T-cell (primary cell): ENCODE results near the gene DSCAML1. TPM values are rescaled to one million over a fixed set of nuclear protein-coding genes. Genes with fewer than 3 reads are reported as not detected.
A peak's percentile ranks its signal among the peaks of the same experiment; 100 is the strongest.

Experiments
- ATAC-seq, 4 experiments: fragments of 200-7000 bp in 3 of 4; fragments of 150-1000 bp in 1 of 4; cut with Tn5 transposase; replicated peaks in 1 of 4; 1 replicate in 3 of 4; 2 replicates in 1 of 4; pipeline ENCODE4 v1.10.0; 2021; ENCODE audit warnings: moderate library complexity in 3 of 4, mild to moderate bottlenecking in 2 of 4, moderate number of reproducible peaks in 1 of 4
- CTCF ChIA-PET, 2 donors: fragments of 300-600 bp; sonication (Branson Sonifier 250); formaldehyde crosslinking; loops; one replicate each; lab custom pipeline; 2022; ENCODE audit warnings: antibody characterized with exemption in 2 of 2; lab: Charles Lee
- POLR2A ChIA-PET, 2 donors: fragments of 300-600 bp; sonication (Branson Sonifier 250); formaldehyde crosslinking; loops; one replicate each; lab custom pipeline; 2022; ENCODE audit warnings: antibody characterized with exemption in 2 of 2; lab: Charles Lee
- DNase-seq, 35 experiments: peaks; one replicate each; pipeline versions ENCODE4 v3.0.0 to v3.0.0-alpha.2; 2013 to 2023
- H3K27ac ChIP-seq: one replicate; pipeline ENCODE4 v1.5.1; 2013; ENCODE audit warnings: low read length
- H3K27me3 ChIP-seq, 2 experiments: replicated peaks in 1 of 2; 1 replicate in 1 of 2; 2 replicates in 1 of 2; pipeline versions ENCODE4 v1.6.1 to v1.7.0; 2013; ENCODE audit warnings: low read length in 1 of 2, mixed read lengths in 1 of 2; ENCODE audit not compliant: control insufficient read depth in 2 of 2, insufficient read depth in 2 of 2; ENCODE audit errors: extremely low read depth in 1 of 2
- H3K36me3 ChIP-seq, 2 donors: 1 replicate in 1 of 2; 2 replicates in 1 of 2; pipeline versions ENCODE4 v1.6.1 to v1.7.0; 2013; ENCODE audit warnings: low read length in 1 of 2; ENCODE audit not compliant: control insufficient read depth in 2 of 2, insufficient read depth in 1 of 2; ENCODE audit errors: extremely low read depth in 1 of 2
- H3K4me1 ChIP-seq, 2 experiments: 1 replicate in 1 of 2; 2 replicates in 1 of 2; pipeline versions ENCODE4 v1.6.1 to v1.7.0; 2013; ENCODE audit warnings: low read length in 2 of 2, mixed read lengths in 1 of 2; ENCODE audit not compliant: insufficient read depth in 2 of 2, control insufficient read depth in 1 of 2; ENCODE audit errors: extremely low read depth in 1 of 2
- H3K4me3 ChIP-seq, 2 donors: 1 replicate in 1 of 2; 2 replicates in 1 of 2; pipeline versions ENCODE4 v1.5.1 to v1.7.0; 2013; ENCODE audit warnings: mild to moderate bottlenecking in 2 of 2, low read length in 1 of 2, moderate library complexity in 1 of 2; ENCODE audit not compliant: control insufficient read depth in 1 of 2; ENCODE audit errors: extremely low read depth in 1 of 2
- H3K9me3 ChIP-seq: 2 replicates; pipeline ENCODE4 v1.7.0; 2013
- H3K27ac Mint-ChIP-seq, 2 donors: one replicate each; pipeline ENCODE4 v1.8.0; 2020 to 2021; ENCODE audit warnings: mild to moderate bottlenecking in 2 of 2, mixed read lengths in 2 of 2
- H3K27me3 Mint-ChIP-seq, 2 donors: one replicate each; pipeline ENCODE4 v1.8.0; 2021 to 2022; ENCODE audit warnings: mixed read lengths in 2 of 2
- H3K36me3 Mint-ChIP-seq: one replicate; pipeline ENCODE4 v1.8.0; 2021; ENCODE audit warnings: mixed read lengths
- H3K4me1 Mint-ChIP-seq, 3 donors: one replicate each; pipeline ENCODE4 v1.8.0; 2020 to 2022; ENCODE audit warnings: mixed read lengths in 3 of 3, mild to moderate bottlenecking in 1 of 3
- H3K4me3 Mint-ChIP-seq, 3 donors: one replicate each; pipeline ENCODE4 v1.8.0; 2020 to 2022; ENCODE audit warnings: mild to moderate bottlenecking in 3 of 3, mixed read lengths in 3 of 3, moderate library complexity in 3 of 3
- H3K9me3 Mint-ChIP-seq, 3 donors: one replicate each; pipeline ENCODE4 v1.8.0; 2020 to 2022; ENCODE audit warnings: mixed read lengths in 3 of 3
- WGBS: methylation state at CpG from one replicate; pipeline ENCODE4 v1.1.5; 2013; ENCODE audit warnings: missing lambda C conversion rate; ENCODE audit not compliant: insufficient coverage; 5-methylcytosine and 5-hydroxymethylcytosine counted together
- total RNA-seq, 35 experiments: library from RNA in 6 of 35; stranded (reverse) in 6 of 35; fragments of 120-200 nt in 1 of 35; gene quantifications; one replicate each; pipeline versions ENCODE4 v1.2.1 to v1.2.4 and lab custom pipeline; 2013 to 2026

The DSCAML1 gene
- total RNA-seq, 5 donors from 2014 or later (not counting 1 experiment from before 2014, with no cell fraction given) = 0.15 to 2.4 (median 0.96) TPM

DNA sequence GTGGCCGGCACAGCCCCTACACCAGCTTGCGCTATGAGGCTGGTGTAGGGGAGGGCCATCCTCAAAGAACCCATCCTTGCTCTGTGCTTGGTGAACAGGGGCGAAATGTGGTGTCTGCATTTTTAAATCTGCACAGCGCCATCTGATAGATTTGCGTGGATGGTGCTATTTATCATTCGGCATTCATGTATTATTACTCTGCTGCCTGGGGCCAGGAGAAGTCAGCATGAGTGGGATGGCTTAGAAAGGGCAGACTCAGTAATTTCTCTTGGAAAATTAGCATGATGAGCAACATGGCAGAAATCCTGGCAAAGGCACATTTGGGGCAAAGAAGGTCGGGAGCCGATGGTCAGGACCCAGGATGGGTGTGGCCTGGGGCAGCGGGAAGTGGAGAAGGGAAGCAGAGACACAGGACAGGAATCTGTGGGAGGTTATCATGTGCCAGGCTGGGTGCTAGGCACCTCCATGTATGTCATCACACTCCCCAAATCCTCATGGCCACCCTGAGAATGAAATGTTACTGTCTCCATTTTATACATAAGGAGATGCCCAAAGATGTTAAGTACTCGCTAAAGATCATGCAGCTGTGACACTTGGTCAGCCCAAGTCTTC, 320.4 kb downstream of the DSCAML1 start:
- H3K27me3 ChIP-seq = peaks cover 0 to 19% of the 10 kb centered on the region in 2 experiments
- WGBS = 84% methylated on average over 6 of the region's 10 CpGs
- H3K4me3 ChIP-seq = no peak overlapping the region
- H3K4me1 Mint-ChIP-seq = no peaks in the 10 kb centered on the region
- no peaks in the 10 kb centered on the region for H3K9me3 ChIP-seq
- H3K9me3 Mint-ChIP-seq = no peaks in the 10 kb centered on the region
- H3K27me3 Mint-ChIP-seq = peaks cover 5 to 15% of the 10 kb centered on the region in 2 donors
- ChIA-PET CTCF (no interaction called here), POLR2A (no interaction called here)
- no peak overlapping the region for H3K27ac ChIP-seq
- H3K4me3 Mint-ChIP-seq = no peak overlapping the region
- no peaks in the 10 kb centered on the region for H3K36me3 ChIP-seq
- peak overlapping the region in 1 of 2 donors; percentile 2 for H3K27ac Mint-ChIP-seq
- no peaks in the 10 kb centered on the region for H3K36me3 Mint-ChIP-seq
- H3K4me1 ChIP-seq = no peaks in the 10 kb centered on the region
- ATAC-seq = no peak
- DNase-seq = no peak

DNA sequence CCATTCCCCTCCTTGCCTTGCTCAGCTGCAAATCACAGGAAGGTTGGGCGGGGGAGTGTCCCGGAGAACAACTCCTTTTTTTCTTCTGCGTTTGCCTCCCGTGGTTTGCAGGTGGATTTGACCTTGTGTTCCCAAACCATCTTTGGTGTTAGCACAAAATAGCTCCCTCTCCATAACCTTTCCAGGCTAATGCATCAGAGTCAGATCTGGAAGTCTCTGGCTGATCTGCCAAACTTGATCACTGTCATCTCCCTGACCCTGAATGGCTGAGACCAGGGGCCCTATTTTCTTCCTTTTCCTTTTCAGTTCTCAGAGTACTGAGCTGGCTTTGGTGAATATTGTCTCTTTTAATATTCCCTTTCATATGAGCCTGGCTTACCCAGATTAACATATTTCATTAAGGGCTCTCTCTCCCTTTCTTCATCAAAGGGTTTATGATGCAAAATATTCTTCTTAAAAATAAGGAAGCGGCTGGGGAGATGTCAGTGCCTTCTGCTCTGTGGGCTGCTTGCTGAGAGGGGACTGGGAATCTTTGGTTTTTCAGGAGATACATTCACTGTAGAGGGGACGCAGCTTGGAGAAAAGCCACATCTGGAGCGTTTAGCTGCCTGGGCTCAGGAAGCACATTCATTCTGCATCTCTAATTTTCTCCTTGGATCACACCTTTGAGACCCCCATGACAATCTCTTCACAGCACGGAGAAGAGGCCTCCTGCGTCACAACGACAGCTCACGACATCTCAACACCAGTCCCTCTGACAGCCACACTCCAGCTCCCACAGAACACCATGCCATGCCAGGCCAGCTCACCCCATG, 321.1 kb downstream of the DSCAML1 start:
- Mint-ChIP-seq H3K4me3 (no peak overlapping the region), H3K27me3 (peaks cover 5 to 15% of the 10 kb centered on the region in 2 donors), H3K9me3 (no peaks in the 10 kb centered on the region), H3K36me3 (no peaks in the 10 kb centered on the region), H3K4me1 (no peaks in the 10 kb centered on the region), H3K27ac (no peak overlapping the region)
- DNase-seq (no peak), ATAC-seq (no peak)
- H3K36me3 ChIP-seq = no peaks in the 10 kb centered on the region
- 72% methylated on average over 4 of the region's 11 CpGs for WGBS
- H3K9me3 ChIP-seq = no peaks in the 10 kb centered on the region
- ChIA-PET CTCF (no interaction called here), POLR2A (no interaction called here)
- no peak overlapping the region for H3K4me3 ChIP-seq
- no peak overlapping the region for H3K27ac ChIP-seq
- H3K27me3 ChIP-seq = peaks cover 0 to 16% of the 10 kb centered on the region in 2 experiments
- no peaks in the 10 kb centered on the region for H3K4me1 ChIP-seq

DNA sequence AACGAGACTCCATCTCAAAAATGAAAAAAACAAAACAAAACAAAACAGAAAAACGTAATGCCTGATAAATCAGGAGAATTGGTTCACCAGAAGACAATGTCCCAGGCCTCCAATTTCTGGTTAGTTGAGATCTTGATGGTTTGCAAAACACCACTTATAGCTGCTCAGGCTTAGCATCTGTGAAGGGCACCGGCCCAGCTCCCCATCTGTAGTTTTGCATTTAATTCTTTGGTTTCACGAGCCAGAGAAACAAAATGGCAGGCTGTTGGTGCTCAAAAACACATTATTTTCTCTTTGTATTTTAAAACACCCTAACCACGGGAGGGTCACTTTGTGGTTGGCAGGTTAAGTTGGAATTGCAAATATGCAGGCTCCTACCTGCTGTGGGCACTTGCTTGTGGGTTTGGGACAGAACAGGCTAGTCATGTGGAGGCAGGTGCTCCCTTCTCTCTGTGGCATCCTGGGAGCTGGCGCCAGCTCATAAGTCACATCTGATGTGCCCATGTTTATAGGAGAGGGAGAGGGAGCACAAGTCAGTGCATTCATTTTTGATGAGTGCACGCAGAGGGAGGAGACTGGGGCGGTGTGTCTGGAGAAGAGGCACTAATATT, 323.4 kb downstream of the DSCAML1 start:
- 54% methylated on average over 2 of the region's 8 CpGs for WGBS
- Histone ChIP-seq H3K27ac (no peak overlapping the region), H3K4me1 (no peaks in the 10 kb centered on the region), H3K4me3 (no peak overlapping the region), H3K36me3 (no peaks in the 10 kb centered on the region), H3K9me3 (no peaks in the 10 kb centered on the region), H3K27me3 (peaks cover 0 to 4% of the 10 kb centered on the region in 2 experiments)
- no peaks in the 10 kb centered on the region for H3K4me1 Mint-ChIP-seq
- POLR2A ChIA-PET = no interaction called here
- no peak overlapping the region for H3K27ac Mint-ChIP-seq
- no peaks in the 10 kb centered on the region for H3K36me3 Mint-ChIP-seq
- H3K4me3 Mint-ChIP-seq = no peak overlapping the region
- ATAC-seq (no peak), DNase-seq (no peak)
- H3K27me3 Mint-ChIP-seq = peaks cover 5 to 20% of the 10 kb centered on the region in 2 donors
- H3K9me3 Mint-ChIP-seq = no peaks in the 10 kb centered on the region
- CTCF ChIA-PET = no interaction called here

DNA sequence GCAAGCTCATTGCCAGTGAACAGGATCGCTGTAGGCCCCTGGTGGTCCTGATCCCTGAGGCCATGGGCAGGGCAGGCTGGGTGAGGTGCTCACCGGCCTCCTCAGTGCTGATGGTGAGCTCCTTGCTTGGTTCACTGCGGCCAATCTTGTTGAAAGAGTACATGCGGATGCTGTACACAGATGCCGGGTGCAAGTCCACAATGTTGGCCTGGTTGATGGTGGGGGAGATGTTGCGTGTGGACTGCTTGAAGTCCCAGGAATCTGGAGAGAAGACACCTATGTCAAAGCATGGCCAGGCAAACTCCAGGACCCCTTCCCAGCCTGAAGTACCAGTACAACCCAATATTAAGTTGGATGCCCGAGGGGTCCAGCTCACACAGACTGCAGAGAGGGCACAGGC, 325.2 kb downstream of the DSCAML1 start:
- Histone ChIP-seq H3K27me3 (peaks cover 0 to 2% of the 10 kb centered on the region in 2 experiments), H3K4me1 (no peaks in the 10 kb centered on the region), H3K9me3 (no peaks in the 10 kb centered on the region), H3K36me3 (no peaks in the 10 kb centered on the region), H3K27ac (no peak overlapping the region), H3K4me3 (no peak overlapping the region)
- POLR2A ChIA-PET = no interaction called here
- DNase-seq = no peak
- Mint-ChIP-seq H3K27ac (no peak overlapping the region), H3K9me3 (no peaks in the 10 kb centered on the region), H3K4me3 (no peak overlapping the region), H3K4me1 (no peaks in the 10 kb centered on the region), H3K27me3 (peaks cover 5 to 16% of the 10 kb centered on the region in 2 donors), H3K36me3 (no peaks in the 10 kb centered on the region)
- ATAC-seq = no peak
- 92% methylated on average over 3 of the region's 7 CpGs for WGBS
- CTCF ChIA-PET = no interaction called here

DNA sequence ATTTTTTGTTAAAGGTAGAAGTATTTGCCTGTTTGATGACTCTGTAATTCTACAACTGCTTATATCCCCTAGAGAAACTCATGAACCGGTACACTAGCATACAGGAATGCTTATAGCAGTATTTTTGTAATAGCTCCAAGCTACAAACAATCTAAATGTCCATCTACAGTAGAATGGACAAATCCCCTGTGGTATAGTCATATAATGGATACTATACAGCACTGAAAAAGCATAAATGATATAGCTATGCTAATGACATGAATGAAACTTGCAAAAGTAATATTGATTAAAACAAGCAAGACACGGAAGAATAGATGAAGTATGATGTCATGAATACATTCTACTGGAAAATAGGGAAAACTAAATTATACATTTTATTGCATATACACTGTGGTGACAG, 326.4 kb downstream of the DSCAML1 start:
- H3K4me3 ChIP-seq = no peak overlapping the region
- WGBS = no CpG with 5 or more reads among the region's 2 CpGs
- Mint-ChIP-seq H3K4me3 (no peak overlapping the region), H3K4me1 (no peaks in the 10 kb centered on the region), H3K27me3 (peaks cover 5 to 10% of the 10 kb centered on the region in 2 donors), H3K9me3 (no peaks in the 10 kb centered on the region), H3K27ac (no peak overlapping the region), H3K36me3 (no peaks in the 10 kb centered on the region)
- ChIA-PET CTCF (no interaction called here), POLR2A (no interaction called here)
- H3K27me3 ChIP-seq = peaks cover 0 to 2% of the 10 kb centered on the region in 2 experiments
- H3K27ac ChIP-seq = no peak overlapping the region
- no peaks in the 10 kb centered on the region for H3K36me3 ChIP-seq
- no peaks in the 10 kb centered on the region for H3K4me1 ChIP-seq
- DNase-seq = no peak
- H3K9me3 ChIP-seq = no peaks in the 10 kb centered on the region
- ATAC-seq = no peak

DNA sequence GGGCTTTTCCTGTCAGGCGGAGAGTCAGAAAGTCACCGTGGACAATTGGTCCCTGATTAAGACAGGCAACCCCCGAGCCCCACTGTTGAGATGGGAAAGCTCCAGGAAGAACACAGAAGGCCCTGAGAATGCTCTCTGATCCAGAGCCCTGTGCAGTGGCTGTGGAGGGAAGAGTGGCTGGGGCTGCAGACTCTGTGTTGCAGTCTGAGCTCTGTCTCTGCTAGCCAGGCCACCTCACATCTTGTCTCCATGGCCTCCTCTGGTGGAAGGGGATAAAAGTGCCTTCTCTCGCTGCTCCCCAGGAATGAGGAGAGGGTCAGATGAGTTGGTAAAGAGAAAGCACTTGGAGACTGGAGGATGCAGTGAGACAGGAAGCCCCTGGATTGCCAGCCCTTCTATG, 328.1 kb downstream of the DSCAML1 start:
- Mint-ChIP-seq H3K4me1 (no peaks in the 10 kb centered on the region), H3K27ac (no peak overlapping the region), H3K36me3 (no peaks in the 10 kb centered on the region), H3K4me3 (no peak overlapping the region), H3K27me3 (peaks cover 6 to 10% of the 10 kb centered on the region in 2 donors), H3K9me3 (no peaks in the 10 kb centered on the region)
- H3K4me1 ChIP-seq = no peaks in the 10 kb centered on the region
- CTCF ChIA-PET = no interaction called here
- no peak for DNase-seq
- no peak overlapping the region for H3K27ac ChIP-seq
- H3K36me3 ChIP-seq = no peaks in the 10 kb centered on the region
- 60% methylated on average over 2 of the region's 4 CpGs for WGBS
- no peak for ATAC-seq
- no peaks in the 10 kb centered on the region for H3K9me3 ChIP-seq
- peaks cover 0 to 2% of the 10 kb centered on the region in 2 experiments for H3K27me3 ChIP-seq
- H3K4me3 ChIP-seq = no peak overlapping the region
- POLR2A ChIA-PET = no interaction called here
